Dedifferentiated amniotic fluid mesenchymal stem cell (primary cell): Measurements from ENCODE around the gene UTS2B.
"Not testable (repeated sequence)": the region's sequence is repeated elsewhere in the genome, so short reads cannot be mapped to it uniquely, and the experiment has no call there.

Source experiments
- DNase-seq: peaks from one replicate; pipeline ENCODE4 v3.0.0-alpha.2; 2016; ENCODE audit errors: extremely low spot score

The UTS2B gene

GRCh38 chr3:191280111-191280510 lies 50.2 kb downstream of the UTS2B start:
- no peak for DNase-seq

GRCh38 chr3:191275751-191276150 lies 54.6 kb downstream of the UTS2B start:
- DNase-seq = no peak

DNA sequence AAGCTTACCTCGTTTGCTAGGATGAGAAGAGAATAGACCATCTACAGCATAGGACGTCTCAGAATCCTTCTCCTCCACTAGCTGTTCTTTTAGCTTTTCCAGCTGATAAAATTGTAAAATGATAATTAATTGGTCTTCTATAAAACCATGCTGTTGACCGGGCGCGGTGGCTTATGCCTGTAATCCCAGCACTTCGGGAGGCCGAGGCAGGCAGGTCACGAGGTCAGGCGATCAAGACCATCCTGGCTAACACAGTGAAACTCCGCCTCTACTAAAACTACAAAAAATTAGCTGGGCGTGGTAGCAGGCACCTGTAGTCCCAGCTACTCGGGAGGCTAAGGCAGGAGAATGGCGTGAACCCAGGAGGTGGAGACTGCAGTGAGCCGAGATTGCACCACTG lies 55.1 kb downstream of the UTS2B start:
- DNase-seq = not testable (repeated sequence)

GRCh38 chr3:191269289-191270085 lies 60.8 kb downstream of the UTS2B start:
- no peak for DNase-seq

- no peak for DNase-seq
Measured at GRCh38 chr3:191268737-191269136, 61.6 kb downstream of the UTS2B start.

- no peak for DNase-seq
Measured at GRCh38 chr3:191263850-191264249, 66.5 kb downstream of the UTS2B start.

GRCh38 chr3:191263365-191263764 lies 67.0 kb downstream of the UTS2B start:
- no peak for DNase-seq

- DNase-seq = no peak
Measured at GRCh38 chr3:191262650-191263049, 67.7 kb downstream of the UTS2B start.

- no peak for DNase-seq
Measured at GRCh38 chr3:191261304-191261638, 69.1 kb downstream of the UTS2B start.

- DNase-seq = no peak
Measured at GRCh38 chr3:191260431-191261303, 69.7 kb downstream of the UTS2B start.

DNA sequence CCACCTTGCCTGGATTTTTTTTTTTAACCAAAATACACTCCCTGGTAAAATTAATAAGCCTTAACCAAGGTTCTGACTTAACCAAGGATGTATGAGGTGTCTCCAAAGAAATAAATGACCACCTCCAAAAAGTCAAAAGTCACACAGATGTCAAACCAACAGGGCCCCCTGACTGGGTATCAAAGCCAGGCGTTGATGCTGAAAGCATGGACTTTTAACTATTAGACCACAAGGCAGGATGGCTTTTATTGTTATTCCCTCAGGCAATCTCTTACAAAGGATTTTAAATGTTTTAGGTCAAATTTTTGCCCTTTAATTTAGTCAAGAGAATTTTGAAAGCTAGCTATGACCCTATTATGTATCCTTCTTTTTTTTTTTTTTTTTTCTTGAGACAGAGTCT lies 70.8 kb downstream of the UTS2B start:
- no peak for DNase-seq

DNA sequence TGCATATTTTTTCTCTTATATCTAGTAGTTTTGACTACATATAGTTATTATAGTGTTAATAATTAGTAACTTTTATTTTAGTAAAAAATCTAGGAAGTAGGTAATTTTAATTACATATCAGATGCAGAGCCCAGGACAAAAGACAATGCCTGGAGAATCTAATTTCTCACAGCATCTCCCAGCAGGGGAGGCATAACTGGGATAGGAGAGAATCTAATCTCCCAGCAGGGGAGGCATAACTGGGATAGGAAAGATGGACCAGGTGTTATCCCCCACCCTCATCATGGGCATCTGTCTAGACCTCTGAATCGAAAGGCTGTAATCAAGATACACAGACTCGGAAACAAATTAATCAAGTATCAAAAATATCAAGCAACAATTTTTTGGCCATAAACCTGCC lies 73.0 kb downstream of the UTS2B start:
- no peak for DNase-seq

GRCh38 chr3:191256405-191256804 lies 73.9 kb downstream of the UTS2B start:
- no peak for DNase-seq

DNA sequence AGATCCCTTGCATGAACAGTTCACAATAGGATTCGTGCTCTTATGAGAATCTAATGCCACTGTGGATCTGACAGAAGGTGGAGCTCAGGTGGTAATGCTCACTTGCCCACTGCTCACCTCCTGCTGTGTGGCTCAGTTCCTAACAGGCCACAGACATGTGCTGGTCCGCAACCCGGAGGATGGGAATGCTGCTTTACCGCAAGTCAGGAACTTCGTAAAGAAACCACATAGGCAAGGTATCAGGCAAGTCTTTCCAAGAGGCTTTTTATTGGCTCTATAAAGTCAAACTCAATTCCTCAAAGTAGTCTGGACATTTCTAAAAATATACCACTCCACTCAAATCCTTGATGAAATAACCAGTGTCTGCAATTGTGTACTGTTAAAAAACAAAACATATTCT lies 75.2 kb downstream of the UTS2B start:
- no peak for DNase-seq

DNA sequence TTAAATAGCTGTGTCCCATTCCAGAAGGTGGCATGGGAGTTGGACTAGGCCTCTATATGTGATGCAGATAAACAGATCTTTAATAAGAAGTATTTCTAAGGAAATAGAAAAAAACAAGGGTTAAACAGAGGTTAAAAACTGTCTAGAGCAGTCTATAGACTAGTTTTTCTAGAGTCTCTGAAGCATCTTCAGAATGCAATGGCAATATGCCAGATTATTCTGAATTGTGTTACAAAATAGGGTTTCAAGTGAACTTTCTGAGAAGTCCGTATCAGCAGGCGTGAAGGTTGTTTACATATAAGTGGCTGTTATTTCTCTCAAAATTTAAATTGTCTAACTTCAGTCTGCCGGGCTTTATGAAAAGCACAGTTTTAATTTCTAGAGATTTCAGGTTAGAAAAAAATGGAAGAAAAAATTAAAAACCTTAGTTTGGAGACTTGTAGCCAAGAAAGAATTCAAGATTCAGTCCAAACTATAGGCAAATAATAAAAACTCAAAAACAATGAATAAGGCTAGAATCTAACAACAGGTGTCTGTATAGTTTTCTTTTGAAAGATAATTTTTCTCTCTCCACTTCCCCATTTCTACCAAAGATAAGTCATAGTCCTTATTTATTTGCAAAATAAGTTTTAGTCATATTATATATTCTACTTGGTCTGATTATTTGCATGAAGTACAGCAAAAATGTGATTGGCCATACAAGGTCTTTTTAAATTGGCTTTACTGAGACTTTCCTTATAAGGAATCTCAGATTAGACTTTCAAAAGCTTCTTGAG lies 76.0 kb downstream of the UTS2B start:
- DNase-seq = no peak

GRCh38 chr3:191253089-191253799 lies 77.1 kb downstream of the UTS2B start:
- no peak for DNase-seq

DNA sequence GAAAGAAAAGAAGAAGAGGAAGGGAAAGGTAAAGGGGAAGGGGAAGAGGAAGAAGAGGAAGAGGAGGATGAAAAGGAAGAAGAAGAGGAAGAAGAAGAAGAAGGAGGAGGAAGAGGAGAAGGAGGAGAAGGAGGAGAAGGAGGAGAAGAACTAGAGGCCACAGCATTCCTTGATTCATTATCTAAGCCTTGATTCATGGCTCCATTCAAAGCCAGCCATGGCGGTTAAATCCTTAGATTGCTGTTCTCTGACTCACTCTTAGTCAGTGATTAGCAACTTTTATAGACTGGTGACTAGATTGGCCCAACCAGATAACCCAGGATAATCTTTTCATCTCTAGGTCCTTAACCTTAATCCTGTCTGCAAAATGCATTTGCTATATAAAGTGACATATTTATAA lies 83.7 kb downstream of the UTS2B start:
- DNase-seq = peak; percentile 41

- not testable (repeated sequence) for DNase-seq
Measured at GRCh38 chr3:191246034-191246433, 84.3 kb downstream of the UTS2B start.

- DNase-seq = peak; percentile 44
Measured at GRCh38 chr3:191244242-191244867, 86.0 kb downstream of the UTS2B start.

DNA sequence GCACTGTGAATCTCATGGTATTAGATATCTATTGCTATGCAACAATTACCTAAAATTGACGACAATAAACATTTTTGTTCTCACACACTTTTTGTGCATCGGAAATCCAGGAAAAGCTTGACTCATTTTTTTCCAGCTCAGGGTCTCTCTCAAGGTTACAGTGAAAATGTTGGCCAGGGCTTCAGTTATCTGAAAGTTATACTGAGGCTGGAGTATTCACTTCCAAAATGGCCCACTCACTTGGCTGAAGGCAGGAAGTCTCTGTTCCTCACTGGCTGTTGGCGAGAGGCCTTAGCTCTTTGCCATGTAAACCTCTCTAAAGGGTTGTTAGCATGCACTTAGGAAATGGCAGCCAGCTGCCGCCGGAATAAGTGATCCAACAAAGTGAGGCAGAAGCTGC lies 89.8 kb downstream of the UTS2B start:
- DNase-seq = no peak

DNA sequence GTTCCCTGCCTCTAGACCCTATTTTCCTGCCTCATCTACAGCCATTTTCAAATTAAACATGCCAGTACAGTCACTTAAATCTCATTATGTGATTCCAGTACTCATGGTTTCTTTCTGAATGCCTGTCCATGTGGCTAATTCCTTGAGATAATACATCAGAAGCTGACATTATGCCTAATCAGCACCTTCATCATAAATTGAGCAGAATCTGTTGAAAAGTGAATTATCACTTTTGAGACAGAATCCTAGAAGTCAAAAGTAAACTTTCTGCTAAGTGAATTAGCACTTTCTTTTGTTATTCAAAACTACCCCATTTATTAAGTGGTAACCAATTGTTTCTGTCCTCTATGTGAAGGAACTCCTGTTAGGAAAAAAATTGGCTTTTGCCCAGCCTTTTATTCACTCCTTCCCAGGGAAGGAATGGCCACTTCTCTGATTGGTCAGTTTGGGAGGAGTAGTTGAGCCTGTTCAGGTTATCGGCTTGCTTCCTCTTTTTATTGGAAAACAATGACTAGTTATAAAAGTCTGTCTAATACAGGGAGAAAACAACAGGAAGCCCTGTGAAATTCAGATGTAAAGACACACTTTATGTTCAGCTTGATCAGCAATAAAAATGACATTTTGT lies 90.8 kb downstream of the UTS2B start:
- DNase-seq = no peak
